ENCODE results near the gene NMRK2.

The NMRK2 gene

DNA sequence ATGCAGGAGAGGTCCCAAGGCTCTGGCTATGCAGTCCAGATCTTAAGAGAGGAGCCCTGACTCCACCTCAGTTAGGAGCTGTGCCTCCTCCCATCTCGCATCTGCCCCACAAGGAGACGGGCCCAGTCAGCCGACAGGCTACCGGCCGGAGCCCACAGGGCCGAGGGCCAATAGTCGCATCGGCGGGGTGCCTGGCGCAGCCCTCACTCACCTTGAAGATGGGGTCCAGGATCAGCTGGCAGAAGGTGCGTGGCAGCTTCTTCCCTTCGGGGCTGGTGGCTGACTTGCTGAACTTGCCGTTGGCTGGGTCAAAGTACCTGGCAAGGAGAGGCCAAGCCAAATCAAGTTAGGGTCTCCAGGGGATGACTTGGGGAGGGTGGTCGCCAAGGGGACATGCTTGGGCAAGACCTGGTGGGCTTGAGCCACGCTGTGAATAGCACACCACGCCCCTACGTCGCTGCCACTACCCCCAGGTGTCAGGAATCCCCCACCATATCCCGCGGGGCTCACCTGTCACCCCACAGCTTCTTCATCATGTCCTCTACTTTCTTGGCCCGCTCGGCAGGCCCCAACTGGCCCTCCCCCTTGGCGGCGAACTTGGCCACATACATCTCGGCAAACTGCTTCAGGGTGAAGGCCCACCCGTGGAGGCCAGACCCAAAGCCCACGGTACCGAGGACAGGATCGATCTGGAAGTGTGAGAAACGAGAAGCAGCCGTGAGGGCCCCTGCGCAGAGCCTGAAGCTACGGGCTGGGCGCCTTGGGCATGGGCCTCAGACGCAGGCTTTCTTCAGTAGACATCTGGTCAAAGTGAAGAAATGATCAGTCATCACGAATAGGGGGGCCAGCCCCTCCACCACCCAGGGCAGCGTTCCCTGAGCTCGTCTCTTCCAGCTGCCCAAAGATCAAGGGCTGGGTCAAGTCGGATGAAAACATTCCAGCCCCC lies 49.1 kb downstream of the NMRK2 start:
- no peak for DNase-seq (ENCODE audit: low read depth)

DNA sequence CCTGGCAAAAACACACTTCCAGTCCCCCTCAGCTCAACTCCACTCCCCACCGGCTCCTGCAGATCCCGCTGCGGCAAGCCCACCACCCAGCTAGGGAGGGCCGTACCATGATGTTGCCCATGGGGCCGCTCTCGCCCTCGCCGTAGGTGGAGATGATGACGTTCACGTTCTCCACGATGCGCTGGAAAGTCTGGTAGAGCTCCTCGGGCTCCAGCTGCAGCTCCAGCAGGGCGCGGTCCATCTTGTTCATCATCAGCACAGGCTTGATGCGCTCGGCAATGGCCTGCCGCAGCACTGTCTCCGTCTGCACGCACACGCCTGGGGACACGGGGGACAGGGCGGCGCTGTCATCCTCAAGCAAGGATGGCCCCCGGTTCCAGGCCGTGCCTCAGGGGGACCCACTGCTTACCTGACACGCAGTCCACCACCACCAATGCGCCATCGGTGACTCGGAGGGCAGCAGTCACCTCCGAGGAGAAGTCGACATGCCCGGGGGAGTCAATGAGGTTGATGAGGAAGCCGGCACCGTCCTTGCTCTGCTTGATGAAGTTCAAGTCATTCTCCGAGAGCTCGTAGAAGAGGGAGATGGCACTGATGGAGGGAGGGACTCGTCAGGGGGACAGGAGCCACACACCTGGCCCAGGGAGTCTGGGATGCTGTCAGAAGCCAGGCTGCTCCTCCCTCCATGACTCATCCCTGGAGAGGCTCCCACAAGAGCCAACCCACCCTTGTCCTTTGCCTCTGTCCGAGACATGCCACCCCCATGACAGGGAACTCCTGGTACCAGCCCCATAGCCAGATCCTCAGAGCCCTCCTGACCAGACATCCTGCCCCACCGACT lies 50.1 kb downstream of the NMRK2 start:
- DNase-seq (ENCODE audit: low read depth), result no peak

DNA sequence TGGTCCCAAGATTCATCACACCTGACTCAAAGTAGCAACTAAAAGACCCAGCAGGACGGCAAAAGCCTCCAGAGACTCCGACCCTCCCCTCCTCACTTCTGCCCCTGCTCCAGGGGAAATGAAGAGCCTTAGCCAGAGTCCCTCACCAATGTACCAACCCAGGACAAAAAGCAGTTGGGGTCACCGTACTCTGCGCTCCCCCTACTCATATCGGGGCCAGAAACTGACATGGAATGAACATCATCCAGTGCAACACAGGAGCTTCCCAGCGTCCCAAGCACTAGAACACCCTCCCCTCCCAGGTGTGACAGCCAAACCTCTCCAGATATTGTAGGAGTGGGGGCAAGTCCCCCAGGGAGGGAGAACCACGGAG lies 50.7 kb downstream of the NMRK2 start:
- DNase-seq (ENCODE audit: low read depth), result no peak

DNA sequence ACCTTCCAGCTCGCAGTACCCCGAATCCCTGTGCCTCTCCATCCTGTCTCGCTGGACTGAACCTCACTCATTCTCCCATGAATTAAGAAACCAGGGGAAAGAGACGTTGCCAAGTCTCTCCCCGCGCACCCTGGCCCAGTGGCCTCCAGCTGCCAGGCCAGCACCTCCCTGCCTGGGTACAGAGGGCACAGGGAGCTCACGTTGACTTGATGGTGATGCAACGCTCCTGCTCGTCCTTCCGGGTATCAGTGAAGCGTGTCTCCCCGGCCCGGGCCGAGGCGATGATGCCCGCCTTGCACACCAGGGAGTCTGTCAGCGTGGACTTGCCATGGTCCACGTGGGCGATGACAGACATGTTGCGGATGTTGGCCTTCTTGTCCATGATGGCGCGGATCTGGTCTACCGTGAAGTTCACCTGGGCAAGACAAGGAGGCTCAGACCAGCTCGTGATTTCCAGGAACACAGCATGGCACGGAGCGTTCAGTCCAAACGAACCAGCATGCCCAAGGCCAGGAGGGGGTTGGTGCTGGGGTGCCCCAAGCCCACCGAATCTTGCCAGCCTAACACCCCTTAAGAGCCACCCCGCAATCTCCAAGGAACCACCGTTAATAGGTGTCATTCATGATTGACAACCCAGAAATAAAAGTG lies 51.2 kb downstream of the NMRK2 start:
- no peak for DNase-seq (ENCODE audit: low read depth)

DNA sequence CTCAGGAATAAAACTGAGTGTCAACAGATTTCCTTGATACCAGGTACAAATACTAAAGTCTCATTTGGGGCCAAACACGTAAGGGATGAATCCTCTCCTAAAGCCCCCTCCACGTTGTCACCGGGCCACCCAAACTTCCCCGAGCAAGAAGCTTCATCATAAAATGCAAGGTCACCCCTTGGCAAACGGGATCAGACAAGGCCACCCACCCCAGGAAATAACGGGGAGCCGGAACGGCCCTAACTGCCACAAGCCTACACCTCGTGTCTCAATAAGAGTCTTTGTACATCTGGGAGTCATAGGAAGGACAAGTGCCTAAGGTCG lies 51.7 kb downstream of the NMRK2 start:
- DNase-seq (ENCODE audit: low read depth), result no peak

DNA sequence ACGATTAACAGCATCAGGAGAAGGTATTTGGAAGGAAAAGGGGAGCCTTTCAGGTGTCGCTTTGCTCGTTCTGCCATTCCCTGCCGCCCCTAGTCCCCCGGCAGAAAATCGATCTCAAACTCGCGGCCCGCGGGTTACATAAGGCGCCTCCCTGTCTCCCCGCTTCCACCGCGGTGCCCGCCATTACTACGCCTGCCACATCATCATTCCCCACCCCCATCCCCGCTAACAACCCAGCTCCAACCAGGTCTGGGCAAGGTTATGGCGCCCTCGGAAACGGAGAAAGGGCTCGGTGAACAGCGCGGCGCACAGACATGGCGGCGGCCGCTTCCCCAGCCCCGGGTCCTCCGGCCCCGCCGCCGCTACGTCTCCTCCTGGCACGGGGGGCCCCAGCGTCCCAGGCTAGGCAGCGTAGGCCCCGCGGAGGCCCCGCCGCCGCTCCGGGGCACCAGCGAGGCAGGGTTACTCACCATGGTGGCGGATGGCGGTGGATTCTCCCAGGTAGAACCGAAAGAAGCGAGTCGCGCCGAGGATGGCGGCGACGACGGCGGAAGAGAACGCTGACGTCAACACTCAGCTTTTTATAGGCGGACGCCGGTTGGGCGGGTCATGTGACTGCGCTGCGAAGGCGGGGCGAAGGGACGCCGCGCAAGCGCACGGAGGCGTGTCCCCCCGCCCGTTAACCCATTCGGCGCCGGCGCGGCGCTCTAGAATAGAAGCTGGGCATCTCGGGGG lies 52.2 kb downstream of the NMRK2 start, which contains the start of gene EEF2:
EEF2 (minus strand) TSS at position 556 of the 735 bp plus-strand sequence; CDS start at position 473, 83 bp downstream.
- DNase-seq (ENCODE audit: low read depth), result peak; percentile 92

DNA sequence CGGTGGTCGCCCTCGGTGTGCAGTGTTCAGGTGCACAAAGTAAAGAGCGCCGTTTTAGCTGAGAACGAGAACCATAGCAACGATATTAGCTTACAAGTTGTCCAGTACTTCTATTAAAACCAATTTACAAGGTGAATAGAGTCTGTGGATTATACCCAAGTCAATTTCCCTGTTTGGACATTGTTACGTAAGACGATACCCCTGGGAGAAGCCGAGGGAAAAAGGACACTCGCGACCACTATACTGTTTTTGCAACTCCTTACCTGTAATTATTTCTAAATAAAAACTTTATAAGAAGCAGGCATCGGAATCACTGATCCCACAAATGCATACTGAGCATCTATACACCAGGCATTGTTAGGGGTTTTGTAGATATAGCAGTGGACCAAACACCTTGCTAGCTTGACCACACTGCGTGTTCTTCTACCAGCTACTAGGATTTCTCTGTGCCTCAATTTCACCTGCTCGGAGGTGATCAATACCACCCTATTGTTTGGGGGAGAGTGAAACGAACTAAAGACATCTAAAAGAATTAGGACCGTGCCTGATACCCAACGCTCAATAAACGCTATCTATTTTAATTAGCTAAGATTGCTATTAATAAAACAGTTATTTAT lies 52.9 kb downstream of the NMRK2 start:
- no peak for DNase-seq (ENCODE audit: low read depth)

DNA sequence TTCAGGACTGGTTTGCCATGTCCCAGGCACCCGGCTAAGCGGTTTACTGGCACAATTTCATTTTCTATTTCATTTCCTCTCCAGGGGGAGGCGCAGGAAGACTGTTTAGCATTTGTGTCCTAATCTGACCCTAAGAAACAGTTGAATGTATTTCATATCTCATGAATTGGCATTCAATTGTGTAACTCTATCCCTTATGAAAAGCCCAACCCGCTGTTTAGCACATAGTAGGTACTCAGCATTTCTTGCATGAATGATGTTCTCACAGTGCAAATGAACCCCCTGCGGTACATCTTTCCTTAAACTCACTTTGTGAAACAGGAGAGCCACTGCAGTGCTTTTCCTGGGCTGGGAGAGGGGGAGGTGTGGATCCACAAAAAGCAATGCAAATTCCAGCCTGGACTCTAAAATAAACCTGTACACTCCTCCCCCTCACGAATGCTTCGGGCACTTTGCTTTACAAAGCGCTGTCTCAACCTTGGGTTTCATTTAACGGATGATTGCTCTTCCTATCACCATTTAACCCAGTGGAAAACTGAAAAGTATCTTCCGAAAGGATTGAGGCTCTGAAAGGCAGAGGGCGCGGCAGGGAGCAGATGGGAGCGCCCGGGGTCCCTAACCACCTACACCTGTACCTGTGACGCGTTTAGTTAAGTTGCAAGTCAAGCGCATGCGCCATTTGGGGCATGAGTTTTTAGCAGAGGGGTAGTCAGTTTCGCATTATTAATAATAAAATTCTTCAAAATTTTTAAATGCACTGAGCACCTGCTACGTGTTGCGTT lies 53.6 kb downstream of the NMRK2 start:
- peak; percentile 47 for DNase-seq (ENCODE audit: low read depth)

DNA sequence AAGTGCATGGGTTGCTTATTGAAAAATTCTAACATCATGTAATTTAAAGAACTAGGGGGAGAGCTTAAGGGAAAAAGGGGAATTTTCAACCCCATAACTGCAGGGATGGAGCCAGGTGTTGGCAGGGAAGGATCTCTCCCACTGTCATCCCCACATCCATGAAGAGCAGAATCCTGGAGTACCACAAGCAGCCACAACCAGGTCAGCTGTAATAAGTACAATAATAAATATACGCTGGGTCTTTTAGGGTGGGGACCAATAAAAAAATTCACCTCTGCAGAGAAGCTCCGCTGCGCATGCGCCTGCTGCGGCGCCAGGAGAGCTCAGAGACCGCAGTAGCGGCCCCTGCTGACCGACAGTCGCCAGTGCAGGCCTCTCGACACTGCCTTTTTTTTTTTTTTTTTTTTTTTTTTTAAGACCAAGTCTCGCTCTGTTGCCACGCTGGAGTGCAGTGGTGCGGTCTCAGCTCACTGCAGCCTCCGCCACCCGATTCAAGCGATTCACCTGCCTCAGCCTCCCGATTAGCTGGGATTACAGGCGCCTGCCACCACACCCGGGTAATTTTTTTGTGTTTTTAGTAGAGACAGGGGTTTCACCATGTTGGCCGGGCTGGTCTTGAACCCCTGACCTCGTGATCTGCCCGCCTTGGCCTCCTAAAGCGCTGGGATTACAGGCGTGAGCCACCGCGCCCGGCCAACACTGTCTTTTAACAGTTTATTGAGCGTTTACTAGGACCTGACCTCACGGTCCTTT lies 54.9 kb downstream of the NMRK2 start:
- DNase-seq (ENCODE audit: low read depth), result peak; percentile 83

DNA sequence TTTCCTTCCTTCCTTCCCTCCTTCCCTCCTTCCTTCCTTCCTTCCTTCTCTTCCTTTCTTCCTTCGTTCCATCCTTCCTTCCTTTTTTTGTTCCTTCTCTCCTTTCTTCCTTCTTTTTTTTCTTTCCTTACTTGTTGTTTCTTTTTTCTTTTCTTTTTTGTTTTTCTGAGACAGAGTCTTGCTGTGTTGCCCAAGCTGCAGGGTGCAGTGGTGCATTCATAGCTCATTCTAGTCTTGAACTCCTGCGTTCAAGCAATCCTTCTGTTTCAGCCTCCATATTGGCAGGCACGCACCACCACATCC lies 57.9 kb downstream of the NMRK2 start:
- no peak for DNase-seq (ENCODE audit: low read depth)
